HepG2 (cell line): ENCODE measurements around the gene CCDC57. TPM values are rescaled to one million over a fixed set of nuclear protein-coding genes. Genes with fewer than 3 reads are reported as not detected.

ENCODE experiments used
- ARID4A ChIP-seq: sonication (generic); formaldehyde crosslinking; IDR thresholded peaks from 2 replicates; pipeline ENCODE4 v1.5.0; 2020; ENCODE audit warnings: mild to moderate bottlenecking, missing genetic modification reagents, borderline replicate concordance
- EEA1 ChIP-seq: sonication (generic); formaldehyde crosslinking; IDR thresholded peaks from 2 replicates; pipeline ENCODE4 v1.5.1; 2020; ENCODE audit warnings: mild to moderate bottlenecking, missing genetic modification reagents, borderline replicate concordance
- IKZF4 ChIP-seq: sonication (generic); formaldehyde crosslinking; IDR thresholded peaks from 2 replicates; pipeline ENCODE4 v1.5.1; 2020; ENCODE audit warnings: borderline replicate concordance, mild to moderate bottlenecking, low read depth, missing genetic modification reagents; ENCODE audit errors: not compliant biosample characterization
- REL ChIP-seq: sonication (generic); formaldehyde crosslinking; conservative IDR thresholded peaks from 2 replicates; pipeline ENCODE4 v1.8.0; 2022; ENCODE audit warnings: mild to moderate bottlenecking, missing genetic modification reagents, moderate library complexity
- SIX1 ChIP-seq: sonication (generic); formaldehyde crosslinking; IDR thresholded peaks from 2 replicates; pipeline ENCODE4 v1.4.0; 2020; ENCODE audit warnings: missing genetic modification reagents, borderline replicate concordance
- ZBTB14 ChIP-seq: sonication (generic); formaldehyde crosslinking; IDR thresholded peaks from 2 replicates; pipeline ENCODE4 v1.4.0; 2020; ENCODE audit warnings: missing genetic modification reagents
- ZMYM3 ChIP-seq: sonication (generic); formaldehyde crosslinking; IDR thresholded peaks from 2 replicates; pipeline ENCODE4 v1.5.1; 2020; ENCODE audit warnings: mild to moderate bottlenecking, missing genetic modification reagents
- ZNF253 ChIP-seq: sonication (generic); formaldehyde crosslinking; IDR thresholded peaks from 2 replicates; pipeline ENCODE4 v1.8.0; 2022; ENCODE audit warnings: mild to moderate bottlenecking, missing genetic modification reagents, borderline replicate concordance
- ZNF362 ChIP-seq: sonication (generic); formaldehyde crosslinking; IDR thresholded peaks from 2 replicates; pipeline ENCODE4 v1.4.0; 2020; ENCODE audit warnings: missing genetic modification reagents, mild to moderate bottlenecking, borderline replicate concordance
- ZNF609 ChIP-seq: sonication (generic); formaldehyde crosslinking; IDR thresholded peaks from 2 replicates; pipeline ENCODE4 v1.4.0; 2020; ENCODE audit warnings: mild to moderate bottlenecking, missing genetic modification reagents, borderline replicate concordance
- ZNF766 ChIP-seq: sonication (generic); formaldehyde crosslinking; IDR thresholded peaks from 2 replicates; pipeline ENCODE4 v1.5.0; 2020; ENCODE audit warnings: missing genetic modification reagents, borderline replicate concordance
- ZNF775 ChIP-seq: sonication (generic); formaldehyde crosslinking; IDR thresholded peaks from 2 replicates; pipeline ENCODE4 v1.4.0; 2020; ENCODE audit warnings: missing genetic modification reagents, mild to moderate bottlenecking, moderate library complexity, borderline replicate concordance
- polyA plus RNA-seq, 8 experiments: library from polyadenylated mRNA; depleted of rRNA in 3 of 8; stranded (reverse) in 7 of 8; unstranded in 1 of 8; fragments of >200 nt; fragmentation: Illumina TruSeq in 4 of 8; extraction: Trizol in 4 of 8; gene quantifications; 2 replicates each; pipeline versions ENCODE4 v1.2.1 to v1.2.3, GENCODE V29; 2011 to 2016; ENCODE audit warnings: low read depth in 4 of 8, missing spikeins in 1 of 8, mixed read lengths in 1 of 8; ENCODE audit not compliant: insufficient read depth in 1 of 8
- total RNA-seq, 5 experiments: library from RNA; depleted of rRNA; stranded (reverse); fragments of >200 nt; fragmentation: Illumina TruSeq; extraction: Trizol; gene quantifications; 2 replicates each; pipeline ENCODE4 v1.2.3, GENCODE V29; 2016; ENCODE audit warnings: low read depth in 1 of 5
- TF ChIP-seq, protein P1 (sequence below): sonication (generic); formaldehyde crosslinking; IDR thresholded peaks from 2 replicates; pipeline ENCODE4 v1.8.0; 2022; ENCODE audit warnings: mild to moderate bottlenecking, missing genetic modification reagents; ENCODE audit not compliant: insufficient replicate concordance

CCDC57 gene
- total and polyA plus RNA-seq, 2 of the 13 experiments (the other 11 are each of a cell fraction or from before 2014, with no cell fraction given): 59.3 to 59.9 TPM

- 0 out of 2 replicates have a peak, but pooled peaks have one; percentile 12 for TF ChIP-seq ARID4A
- peak; percentile 30; the same call in 1 of the 2 replicates for TF ChIP-seq ZNF609
- peak; percentile 63; the same call in 1 of the 2 replicates for TF ChIP-seq ZNF253 (CRISPR knock-in tag)
- peak; percentile 90 for TF ChIP-seq EEA1
- TF ChIP-seq ZBTB14 (CRISPR knock-in tag): peak; percentile 36; the same call in 1 of the 2 replicates
- no peak for TF ChIP-seq ZMYM3
- TF ChIP-seq ZNF766: peak; percentile 95
- TF ChIP-seq, protein P1, sequence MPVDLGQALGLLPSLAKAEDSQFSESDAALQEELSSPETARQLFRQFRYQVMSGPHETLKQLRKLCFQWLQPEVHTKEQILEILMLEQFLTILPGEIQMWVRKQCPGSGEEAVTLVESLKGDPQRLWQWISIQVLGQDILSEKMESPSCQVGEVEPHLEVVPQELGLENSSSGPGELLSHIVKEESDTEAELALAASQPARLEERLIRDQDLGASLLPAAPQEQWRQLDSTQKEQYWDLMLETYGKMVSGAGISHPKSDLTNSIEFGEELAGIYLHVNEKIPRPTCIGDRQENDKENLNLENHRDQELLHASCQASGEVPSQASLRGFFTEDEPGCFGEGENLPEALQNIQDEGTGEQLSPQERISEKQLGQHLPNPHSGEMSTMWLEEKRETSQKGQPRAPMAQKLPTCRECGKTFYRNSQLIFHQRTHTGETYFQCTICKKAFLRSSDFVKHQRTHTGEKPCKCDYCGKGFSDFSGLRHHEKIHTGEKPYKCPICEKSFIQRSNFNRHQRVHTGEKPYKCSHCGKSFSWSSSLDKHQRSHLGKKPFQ (CRISPR knock-in tag): peak; percentile 17
- 0 out of 2 replicates have a peak, but pooled peaks have one; percentile 7 for TF ChIP-seq SIX1 (CRISPR knock-in tag)
- TF ChIP-seq ZNF362 (CRISPR knock-in tag): no peak
- TF ChIP-seq REL (CRISPR knock-in tag): peak; percentile 89
- TF ChIP-seq ZNF775 (CRISPR knock-in tag): no peak
- peak; percentile 51 for TF ChIP-seq IKZF4 (CRISPR knock-in tag)
Measured at GRCh38 chr17:82241183-82241925, 28.7 kb upstream of the CCDC57 start (continued).
